Smooth muscle cell (in vitro differentiated cells): ENCODE measurements around the gene PLPPR3. TPM values are rescaled to one million over a fixed set of nuclear protein-coding genes. Genes with fewer than 3 reads are reported as not detected.
A peak's percentile ranks its signal among the peaks of the same experiment; 100 is the strongest.

Experiments used
- DNase-seq: peaks from one replicate; lab custom pipeline; 2025; ENCODE audit not compliant: unreplicated experiment; lab: John Stamatoyannopoulos, UW
- H2AFZ ChIP-seq: fragments of 200-600 bp; sonication (generic); 2 replicates; pipeline ENCODE4 v1.6.0; 2016; ENCODE audit warnings: antibody characterized with exemption, low read depth, mild to moderate bottlenecking
- H3F3A ChIP-seq: fragments of 200-600 bp; sonication (generic); 2 replicates; pipeline ENCODE4 v1.6.0; 2017; ENCODE audit warnings: antibody characterized with exemption, low read depth
- H3K27ac ChIP-seq: fragments of 200-600 bp; sonication (generic); 2 replicates; pipeline ENCODE4 v1.5.1; 2016; ENCODE audit warnings: low read depth, mild to moderate bottlenecking
- H3K27me3 ChIP-seq: fragments of 200-600 bp; sonication (generic); 2 replicates; pipeline ENCODE4 v1.6.1; 2016; ENCODE audit warnings: low read depth, mild to moderate bottlenecking
- H3K36me3 ChIP-seq: fragments of 200-600 bp; sonication (generic); 2 replicates; pipeline ENCODE4 v1.5.1; 2016; ENCODE audit warnings: low read depth
- H3K4me1 ChIP-seq: fragments of 200-600 bp; sonication (generic); 2 replicates; pipeline ENCODE4 v1.5.1; 2016; ENCODE audit warnings: low read depth
- H3K4me2 ChIP-seq: fragments of 200-600 bp; sonication (generic); 2 replicates; pipeline ENCODE4 v1.6.0; 2016; ENCODE audit warnings: mild to moderate bottlenecking
- H3K4me3 ChIP-seq: fragments of 200-600 bp; sonication (generic); 2 replicates; pipeline ENCODE4 v1.5.1; 2016; ENCODE audit warnings: mild to moderate bottlenecking
- H3K79me2 ChIP-seq: fragments of 200-600 bp; sonication (generic); 2 replicates; pipeline ENCODE4 v1.6.0; 2016; ENCODE audit warnings: low read depth, mild to moderate bottlenecking
- H3K9ac ChIP-seq: fragments of 200-600 bp; sonication (generic); 2 replicates; pipeline ENCODE4 v1.6.0; 2016; ENCODE audit warnings: low read depth
- H3K9me3 ChIP-seq: fragments of 200-600 bp; sonication (generic); replicated peaks from 2 replicates; pipeline ENCODE4 v1.5.1; 2016; ENCODE audit warnings: low read depth
- H4K20me1 ChIP-seq: fragments of 200-600 bp; sonication (generic); 2 replicates; pipeline ENCODE4 v1.6.0; 2016; ENCODE audit warnings: low read depth
- WGBS: methylation state at CpG from one replicate; pipeline ENCODE4 v1.1.7; 2016; ENCODE audit warnings: low lambda C conversion rate; 5-methylcytosine and 5-hydroxymethylcytosine counted together
- polyA plus RNA-seq: library from polyadenylated mRNA; unstranded; fragments of >200 nt; fragmentation: Nextera tagmentation; extraction: Ambion mirVana; gene quantifications from 2 replicates; pipeline ENCODE4 v1.2.1, GENCODE V29; 2016
- total RNA-seq: library from RNA; depleted of rRNA; stranded (reverse); fragments of >200 nt; gene quantifications from 2 replicates; pipeline ENCODE4 v1.2.3, GENCODE V29; 2014
- TF ChIP-seq, protein P1 (sequence below): fragments of 200-600 bp; sonication (generic); IDR thresholded peaks from 2 replicates; pipeline ENCODE4 v1.5.1; 2017; ENCODE audit warnings: borderline replicate concordance, mild to moderate bottlenecking, antibody characterized with exemption; ENCODE audit not compliant: insufficient read depth, poor library complexity, severe bottlenecking

PLPPR3 gene
- total and polyA plus RNA-seq, 2 experiments from 2014 or later: 6.5 to 13.7 TPM

DNA sequence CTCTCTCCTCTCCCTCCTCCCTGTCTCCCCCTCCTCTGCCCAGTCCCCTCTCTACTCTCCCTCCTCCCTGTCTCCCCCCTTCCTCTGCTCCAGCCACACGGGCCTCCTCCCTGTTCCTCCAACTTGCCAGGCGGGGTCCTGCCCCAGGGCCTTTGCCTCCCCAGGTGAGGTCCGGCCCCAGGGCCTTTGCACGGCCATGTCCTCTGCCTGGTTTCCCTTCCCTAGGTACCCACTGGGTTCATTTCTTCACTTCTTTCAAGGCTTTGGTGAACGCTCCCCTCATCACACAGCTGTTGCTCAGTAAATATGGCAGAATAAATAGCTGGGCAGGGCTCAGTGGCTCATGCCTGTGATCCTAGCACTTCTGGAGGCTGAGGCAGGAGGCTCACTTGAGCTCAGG lies 49.7 kb downstream of the PLPPR3 start:
- Histone ChIP-seq H3K9me3 (no peaks in the 10 kb centered on the region), H2AFZ (no peak overlapping the region), H3K27me3 (no peaks in the 10 kb centered on the region), H3K4me1 (no peaks in the 10 kb centered on the region), H3K4me2 (no peak overlapping the region), H3K79me2 (no peaks in the 10 kb centered on the region), H4K20me1 (no peaks in the 10 kb centered on the region), H3K36me3 (no peaks in the 10 kb centered on the region), H3K27ac (no peak overlapping the region), H3K4me3 (no peak overlapping the region), H3F3A (peaks cover 4% of the 10 kb centered on the region), H3K9ac (no peak overlapping the region)
- DNase-seq: no peak
- WGBS: 92% methylated on average over 4 of the region's 5 CpGs
- TF ChIP-seq, protein P1, sequence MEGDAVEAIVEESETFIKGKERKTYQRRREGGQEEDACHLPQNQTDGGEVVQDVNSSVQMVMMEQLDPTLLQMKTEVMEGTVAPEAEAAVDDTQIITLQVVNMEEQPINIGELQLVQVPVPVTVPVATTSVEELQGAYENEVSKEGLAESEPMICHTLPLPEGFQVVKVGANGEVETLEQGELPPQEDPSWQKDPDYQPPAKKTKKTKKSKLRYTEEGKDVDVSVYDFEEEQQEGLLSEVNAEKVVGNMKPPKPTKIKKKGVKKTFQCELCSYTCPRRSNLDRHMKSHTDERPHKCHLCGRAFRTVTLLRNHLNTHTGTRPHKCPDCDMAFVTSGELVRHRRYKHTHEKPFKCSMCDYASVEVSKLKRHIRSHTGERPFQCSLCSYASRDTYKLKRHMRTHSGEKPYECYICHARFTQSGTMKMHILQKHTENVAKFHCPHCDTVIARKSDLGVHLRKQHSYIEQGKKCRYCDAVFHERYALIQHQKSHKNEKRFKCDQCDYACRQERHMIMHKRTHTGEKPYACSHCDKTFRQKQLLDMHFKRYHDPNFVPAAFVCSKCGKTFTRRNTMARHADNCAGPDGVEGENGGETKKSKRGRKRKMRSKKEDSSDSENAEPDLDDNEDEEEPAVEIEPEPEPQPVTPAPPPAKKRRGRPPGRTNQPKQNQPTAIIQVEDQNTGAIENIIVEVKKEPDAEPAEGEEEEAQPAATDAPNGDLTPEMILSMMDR: no peak

DNA sequence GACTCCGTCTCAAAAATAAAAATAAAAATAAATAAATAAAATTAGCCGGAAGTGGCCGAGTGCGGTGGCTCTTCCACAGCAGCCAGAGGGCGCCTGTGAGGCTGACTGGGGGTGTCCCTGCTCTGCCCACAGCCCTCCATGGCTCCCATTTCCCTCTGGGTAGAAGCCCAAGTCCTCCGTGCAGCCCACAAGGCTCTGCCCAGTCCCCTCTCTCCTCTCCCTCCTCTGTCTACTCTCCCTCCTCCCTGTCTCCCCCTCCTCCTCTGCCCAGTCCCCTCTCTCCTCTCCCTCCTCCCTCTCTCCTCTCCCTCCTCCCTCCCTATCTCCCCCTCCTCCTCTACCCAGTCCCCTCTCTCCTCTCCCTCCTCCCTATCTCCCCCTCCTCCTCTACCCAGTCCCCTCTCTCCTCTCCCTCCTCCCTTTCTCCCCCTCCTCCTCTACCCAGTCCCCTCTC lies 50.4 kb downstream of the PLPPR3 start:
- no peaks in the 10 kb centered on the region for H3K4me1 ChIP-seq
- H3K4me3 ChIP-seq: no peak overlapping the region
- no peak overlapping the region for H2AFZ ChIP-seq
- H4K20me1 ChIP-seq: no peaks in the 10 kb centered on the region
- H3K27ac ChIP-seq: no peak overlapping the region
- DNase-seq: no peak
- no peaks in the 10 kb centered on the region for H3K79me2 ChIP-seq
- no peaks in the 10 kb centered on the region for H3K36me3 ChIP-seq
- no peaks in the 10 kb centered on the region for H3K27me3 ChIP-seq
- H3K9me3 ChIP-seq: no peaks in the 10 kb centered on the region
- H3K4me2 ChIP-seq: no peak overlapping the region
- H3K9ac ChIP-seq: no peak overlapping the region
- TF ChIP-seq, protein P1: peak; percentile 54
- H3F3A ChIP-seq: peaks cover 4% of the 10 kb centered on the region
- WGBS: 68% methylated on average over 5 of the region's 6 CpGs

DNA sequence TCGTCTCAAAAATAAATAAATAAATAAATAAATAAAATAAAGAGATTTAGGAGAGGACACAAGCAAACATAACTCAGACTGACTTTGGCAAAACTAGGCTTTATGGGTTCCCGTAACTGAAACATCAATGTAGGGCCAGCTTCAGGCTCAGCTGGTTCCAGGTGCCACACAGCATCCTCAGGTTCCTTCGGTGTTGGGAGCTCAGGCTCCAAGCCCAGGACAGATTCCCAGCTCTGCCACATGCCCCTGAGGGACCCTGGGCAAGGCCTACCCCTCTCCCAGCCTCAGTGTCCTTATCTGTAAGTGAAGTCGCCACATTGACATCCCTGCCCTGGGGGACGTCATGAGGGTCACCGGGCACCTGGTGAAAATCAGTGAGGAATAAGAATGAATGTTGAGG lies 52.1 kb downstream of the PLPPR3 start:
- Histone ChIP-seq H3F3A (peaks cover 4% of the 10 kb centered on the region), H3K27ac (no peak overlapping the region), H3K9ac (no peak overlapping the region), H2AFZ (no peak overlapping the region), H4K20me1 (no peaks in the 10 kb centered on the region), H3K9me3 (no peaks in the 10 kb centered on the region), H3K36me3 (no peaks in the 10 kb centered on the region), H3K4me1 (no peaks in the 10 kb centered on the region), H3K27me3 (no peaks in the 10 kb centered on the region), H3K4me2 (no peak overlapping the region), H3K79me2 (no peaks in the 10 kb centered on the region), H3K4me3 (no peak overlapping the region)
- TF ChIP-seq, protein P1: no peak
- 94% methylated on average over 6 of the region's 6 CpGs for WGBS
- DNase-seq: no peak

DNA sequence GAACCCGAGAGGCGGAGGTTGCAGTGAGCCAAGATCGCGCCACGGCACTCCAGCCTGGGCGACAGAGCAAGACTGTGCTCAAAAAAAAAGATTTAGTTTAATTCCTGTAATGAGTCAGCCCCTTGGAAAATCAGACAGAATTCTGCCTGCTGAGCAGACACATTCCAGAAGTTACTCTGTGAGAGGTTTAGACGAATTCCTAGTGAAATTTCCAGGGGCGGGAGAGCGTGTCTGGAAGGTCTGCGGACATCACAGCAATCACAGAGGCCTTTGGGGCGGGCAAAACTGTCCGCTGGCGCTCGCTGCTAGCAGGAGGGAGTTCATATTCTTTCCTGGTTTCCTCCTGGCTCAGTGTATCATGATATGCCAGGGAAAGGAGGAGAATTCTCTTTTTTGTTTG lies 53.3 kb downstream of the PLPPR3 start:
- no peaks in the 10 kb centered on the region for H3K36me3 ChIP-seq
- H3K27ac ChIP-seq: peak overlapping the region; percentile 78
- WGBS: 7% methylated on average over 14 of the region's 14 CpGs

More for the DNA sequence above, 53.3 kb downstream of the PLPPR3 start:
- Histone ChIP-seq H3K9me3 (no peaks in the 10 kb centered on the region), H3K27me3 (no peaks in the 10 kb centered on the region), H3K4me1 (no peaks in the 10 kb centered on the region), H3K9ac (no peak overlapping the region), H2AFZ (no peak overlapping the region), H3K4me3 (no peak overlapping the region), H4K20me1 (no peaks in the 10 kb centered on the region), H3K4me2 (peak overlapping the region; percentile 28), H3F3A (peaks cover 4% of the 10 kb centered on the region), H3K79me2 (no peaks in the 10 kb centered on the region)
- peak; percentile 29 for DNase-seq
- TF ChIP-seq, protein P1: no peak
